HepG2 (cell line): Measurements from ENCODE around the gene SLC25A11. TPM values are rescaled to one million over a fixed set of nuclear protein-coding genes. Genes with fewer than 3 reads are reported as not detected.

Experiments used
- ARNTL ChIP-seq: sonication (generic); formaldehyde crosslinking; IDR thresholded peaks from 2 replicates; pipeline ENCODE4 v1.4.0; 2020; ENCODE audit warnings: mild to moderate bottlenecking, missing genetic modification reagents
- FLYWCH1 ChIP-seq: sonication (generic); formaldehyde crosslinking; IDR thresholded peaks from 2 replicates; pipeline ENCODE4 v1.8.1; 2023; ENCODE audit warnings: mild to moderate bottlenecking, missing genetic modification reagents
- PAF1 ChIP-seq: IDR thresholded peaks from 2 replicates; pipeline ENCODE4 v1.6.1; 2016; ENCODE audit warnings: missing genetic modification reagents, missing compliant biosample characterization
- SALL2 ChIP-seq: sonication (generic); formaldehyde crosslinking; IDR thresholded peaks from 2 replicates; pipeline ENCODE4 v1.8.1; 2023; ENCODE audit warnings: mild to moderate bottlenecking, missing genetic modification reagents, inconsistent platforms
- ZNF17 ChIP-seq: sonication (generic); formaldehyde crosslinking; IDR thresholded peaks from 2 replicates; pipeline ENCODE4 v1.5.0; 2020; ENCODE audit warnings: mild to moderate bottlenecking, missing genetic modification reagents
- ZNF3 ChIP-seq: IDR thresholded peaks from 2 replicates; pipeline ENCODE4 v1.7.0; 2017; ENCODE audit warnings: inconsistent platforms
- ZNF331 ChIP-seq: sonication (generic); formaldehyde crosslinking; IDR thresholded peaks from 2 replicates; pipeline ENCODE4 v1.4.0; 2020; ENCODE audit warnings: missing genetic modification reagents
- ZNF572 ChIP-seq: sonication (generic); formaldehyde crosslinking; IDR thresholded peaks from 2 replicates; pipeline ENCODE4 v1.5.1; 2020; ENCODE audit warnings: mild to moderate bottlenecking, missing genetic modification reagents
- ZNF775 ChIP-seq: sonication (generic); formaldehyde crosslinking; IDR thresholded peaks from 2 replicates; pipeline ENCODE4 v1.4.0; 2020; ENCODE audit warnings: missing genetic modification reagents, mild to moderate bottlenecking, moderate library complexity, borderline replicate concordance
- ZNF777 ChIP-seq: sonication (generic); formaldehyde crosslinking; IDR thresholded peaks from 2 replicates; pipeline ENCODE4 v1.4.0; 2020; ENCODE audit warnings: missing genetic modification reagents
- polyA plus RNA-seq, 8 experiments: library from polyadenylated mRNA; depleted of rRNA in 3 of 8; stranded (reverse) in 7 of 8; unstranded in 1 of 8; fragments of >200 nt; fragmentation: Illumina TruSeq in 4 of 8; extraction: Trizol in 4 of 8; gene quantifications; 2 replicates each; pipeline versions ENCODE4 v1.2.1 to v1.2.3, GENCODE V29; 2011 to 2016; ENCODE audit warnings: low read depth in 4 of 8, missing spikeins in 1 of 8, mixed read lengths in 1 of 8; ENCODE audit not compliant: insufficient read depth in 1 of 8
- total RNA-seq, 5 experiments: library from RNA; depleted of rRNA; stranded (reverse); fragments of >200 nt; fragmentation: Illumina TruSeq; extraction: Trizol; gene quantifications; 2 replicates each; pipeline ENCODE4 v1.2.3, GENCODE V29; 2016; ENCODE audit warnings: low read depth in 1 of 5
- TF ChIP-seq, protein P1 (sequence below): sonication (generic); formaldehyde crosslinking; IDR thresholded peaks from 2 replicates; pipeline ENCODE4 v1.8.0; 2022; ENCODE audit warnings: missing genetic modification reagents, mild to moderate bottlenecking, moderate library complexity, borderline replicate concordance
- TF ChIP-seq, protein P2 (sequence below): sonication (generic); formaldehyde crosslinking; IDR thresholded peaks from 2 replicates; pipeline ENCODE4 v1.4.0; 2020; ENCODE audit warnings: mild to moderate bottlenecking, missing genetic modification reagents
- TF ChIP-seq, protein P3 (sequence below): sonication (generic); formaldehyde crosslinking; IDR thresholded peaks from 2 replicates; pipeline ENCODE4 v1.8.1; 2023; ENCODE audit warnings: missing genetic modification reagents, mild to moderate bottlenecking, borderline replicate concordance
- TF ChIP-seq, protein P4 (sequence below): sonication (generic); formaldehyde crosslinking; IDR thresholded peaks from 2 replicates; pipeline ENCODE4 v1.9.0; 2022; ENCODE audit warnings: low read depth, missing genetic modification reagents
- TF ChIP-seq, protein P5 (sequence below): sonication (generic); formaldehyde crosslinking; IDR thresholded peaks from 2 replicates; pipeline ENCODE4 v1.8.0; 2022; ENCODE audit warnings: low read depth, missing genetic modification reagents
- TF ChIP-seq, protein P6 (sequence below): IDR thresholded peaks from 2 replicates; pipeline ENCODE4 v1.6.1; 2016; ENCODE audit warnings: low read depth, borderline replicate concordance

The SLC25A11 gene
- total and polyA plus RNA-seq, 2 of the 13 experiments (the other 11 are each of a cell fraction or from before 2014, with no cell fraction given): 35.4 to 47.2 TPM

DNA sequence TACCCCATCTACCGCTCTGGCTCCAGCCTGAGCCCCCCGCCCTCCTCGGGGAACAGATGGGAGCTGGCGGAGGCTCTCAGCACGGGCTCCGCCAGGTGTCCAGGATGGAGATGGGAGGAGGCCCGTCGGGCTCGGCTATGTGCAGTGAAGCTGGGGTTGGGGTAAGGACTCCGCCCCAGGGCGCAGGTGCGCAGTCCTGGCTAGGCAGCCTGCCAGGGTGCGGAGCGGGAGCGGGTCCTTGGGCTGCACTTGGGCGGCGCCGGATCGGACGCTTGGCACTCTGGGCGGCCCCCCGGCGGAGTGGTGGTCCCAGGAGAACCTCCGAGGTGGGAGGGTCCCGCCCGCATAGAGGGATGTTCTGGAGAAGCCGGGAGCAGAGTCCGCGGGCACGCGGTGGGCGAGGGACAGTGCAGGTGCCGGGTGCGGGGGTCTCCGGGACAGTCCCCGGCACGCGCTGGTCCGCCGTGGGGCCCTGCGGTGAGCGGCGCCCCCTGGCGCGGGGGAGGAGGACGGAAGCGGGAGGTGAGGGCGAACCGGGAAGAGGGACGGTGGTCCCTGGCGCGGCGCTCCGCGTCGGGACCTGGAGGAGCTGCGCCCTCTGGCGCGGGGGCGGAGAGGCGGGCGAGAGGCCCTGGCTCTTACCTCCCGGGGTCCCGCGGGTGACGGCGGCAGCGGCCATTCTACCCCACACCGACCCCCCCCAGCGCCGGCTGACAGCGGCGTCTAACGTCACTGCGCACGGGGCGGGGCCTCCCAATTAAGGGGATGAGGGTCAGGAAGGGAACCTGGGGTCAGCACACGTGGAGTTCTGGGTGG, 47.3 kb upstream of the SLC25A11 start, which contains the start of gene CAMTA2 (continued):
- TF ChIP-seq, protein P1, sequence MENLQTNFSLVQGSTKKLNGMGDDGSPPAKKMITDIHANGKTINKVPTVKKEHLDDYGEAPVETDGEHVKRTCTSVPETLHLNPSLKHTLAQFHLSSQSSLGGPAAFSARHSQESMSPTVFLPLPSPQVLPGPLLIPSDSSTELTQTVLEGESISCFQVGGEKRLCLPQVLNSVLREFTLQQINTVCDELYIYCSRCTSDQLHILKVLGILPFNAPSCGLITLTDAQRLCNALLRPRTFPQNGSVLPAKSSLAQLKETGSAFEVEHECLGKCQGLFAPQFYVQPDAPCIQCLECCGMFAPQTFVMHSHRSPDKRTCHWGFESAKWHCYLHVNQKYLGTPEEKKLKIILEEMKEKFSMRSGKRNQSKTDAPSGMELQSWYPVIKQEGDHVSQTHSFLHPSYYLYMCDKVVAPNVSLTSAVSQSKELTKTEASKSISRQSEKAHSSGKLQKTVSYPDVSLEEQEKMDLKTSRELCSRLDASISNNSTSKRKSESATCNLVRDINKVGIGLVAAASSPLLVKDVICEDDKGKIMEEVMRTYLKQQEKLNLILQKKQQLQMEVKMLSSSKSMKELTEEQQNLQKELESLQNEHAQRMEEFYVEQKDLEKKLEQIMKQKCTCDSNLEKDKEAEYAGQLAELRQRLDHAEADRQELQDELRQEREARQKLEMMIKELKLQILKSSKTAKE (CRISPR knock-in tag): peak; percentile 33; the same call in 1 of the 2 replicates
- TF ChIP-seq ZNF777 (peak; percentile 52; the same call in 1 of the 2 replicates), ZNF775 (CRISPR knock-in tag) (no peak), ZNF17 (no peak), PAF1 (CRISPR knock-in tag) (no peak), SALL2 (CRISPR knock-in tag) (peak; percentile 96), ARNTL (CRISPR knock-in tag) (no peak), ZNF572 (CRISPR knock-in tag) (no peak), FLYWCH1 (CRISPR knock-in tag) (0 out of 2 replicates have a peak, but pooled peaks have one; percentile 78), ZNF331 (0 out of 2 replicates have a peak, but pooled peaks have one; percentile 67), ZNF3 (CRISPR knock-in tag) (no peak; the same call in 1 of the 2 replicates)
- TF ChIP-seq, protein P2, sequence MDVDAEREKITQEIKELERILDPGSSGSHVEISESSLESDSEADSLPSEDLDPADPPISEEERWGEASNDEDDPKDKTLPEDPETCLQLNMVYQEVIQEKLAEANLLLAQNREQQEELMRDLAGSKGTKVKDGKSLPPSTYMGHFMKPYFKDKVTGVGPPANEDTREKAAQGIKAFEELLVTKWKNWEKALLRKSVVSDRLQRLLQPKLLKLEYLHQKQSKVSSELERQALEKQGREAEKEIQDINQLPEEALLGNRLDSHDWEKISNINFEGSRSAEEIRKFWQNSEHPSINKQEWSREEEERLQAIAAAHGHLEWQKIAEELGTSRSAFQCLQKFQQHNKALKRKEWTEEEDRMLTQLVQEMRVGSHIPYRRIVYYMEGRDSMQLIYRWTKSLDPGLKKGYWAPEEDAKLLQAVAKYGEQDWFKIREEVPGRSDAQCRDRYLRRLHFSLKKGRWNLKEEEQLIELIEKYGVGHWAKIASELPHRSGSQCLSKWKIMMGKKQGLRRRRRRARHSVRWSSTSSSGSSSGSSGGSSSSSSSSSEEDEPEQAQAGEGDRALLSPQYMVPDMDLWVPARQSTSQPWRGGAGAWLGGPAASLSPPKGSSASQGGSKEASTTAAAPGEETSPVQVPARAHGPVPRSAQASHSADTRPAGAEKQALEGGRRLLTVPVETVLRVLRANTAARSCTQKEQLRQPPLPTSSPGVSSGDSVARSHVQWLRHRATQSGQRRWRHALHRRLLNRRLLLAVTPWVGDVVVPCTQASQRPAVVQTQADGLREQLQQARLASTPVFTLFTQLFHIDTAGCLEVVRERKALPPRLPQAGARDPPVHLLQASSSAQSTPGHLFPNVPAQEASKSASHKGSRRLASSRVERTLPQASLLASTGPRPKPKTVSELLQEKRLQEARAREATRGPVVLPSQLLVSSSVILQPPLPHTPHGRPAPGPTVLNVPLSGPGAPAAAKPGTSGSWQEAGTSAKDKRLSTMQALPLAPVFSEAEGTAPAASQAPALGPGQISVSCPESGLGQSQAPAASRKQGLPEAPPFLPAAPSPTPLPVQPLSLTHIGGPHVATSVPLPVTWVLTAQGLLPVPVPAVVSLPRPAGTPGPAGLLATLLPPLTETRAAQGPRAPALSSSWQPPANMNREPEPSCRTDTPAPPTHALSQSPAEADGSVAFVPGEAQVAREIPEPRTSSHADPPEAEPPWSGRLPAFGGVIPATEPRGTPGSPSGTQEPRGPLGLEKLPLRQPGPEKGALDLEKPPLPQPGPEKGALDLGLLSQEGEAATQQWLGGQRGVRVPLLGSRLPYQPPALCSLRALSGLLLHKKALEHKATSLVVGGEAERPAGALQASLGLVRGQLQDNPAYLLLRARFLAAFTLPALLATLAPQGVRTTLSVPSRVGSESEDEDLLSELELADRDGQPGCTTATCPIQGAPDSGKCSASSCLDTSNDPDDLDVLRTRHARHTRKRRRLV (CRISPR knock-in tag): no peak
- TF ChIP-seq, protein P3, sequence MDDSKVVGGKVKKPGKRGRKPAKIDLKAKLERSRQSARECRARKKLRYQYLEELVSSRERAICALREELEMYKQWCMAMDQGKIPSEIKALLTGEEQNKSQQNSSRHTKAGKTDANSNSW (CRISPR knock-in tag): no peak
- TF ChIP-seq, protein P4, sequence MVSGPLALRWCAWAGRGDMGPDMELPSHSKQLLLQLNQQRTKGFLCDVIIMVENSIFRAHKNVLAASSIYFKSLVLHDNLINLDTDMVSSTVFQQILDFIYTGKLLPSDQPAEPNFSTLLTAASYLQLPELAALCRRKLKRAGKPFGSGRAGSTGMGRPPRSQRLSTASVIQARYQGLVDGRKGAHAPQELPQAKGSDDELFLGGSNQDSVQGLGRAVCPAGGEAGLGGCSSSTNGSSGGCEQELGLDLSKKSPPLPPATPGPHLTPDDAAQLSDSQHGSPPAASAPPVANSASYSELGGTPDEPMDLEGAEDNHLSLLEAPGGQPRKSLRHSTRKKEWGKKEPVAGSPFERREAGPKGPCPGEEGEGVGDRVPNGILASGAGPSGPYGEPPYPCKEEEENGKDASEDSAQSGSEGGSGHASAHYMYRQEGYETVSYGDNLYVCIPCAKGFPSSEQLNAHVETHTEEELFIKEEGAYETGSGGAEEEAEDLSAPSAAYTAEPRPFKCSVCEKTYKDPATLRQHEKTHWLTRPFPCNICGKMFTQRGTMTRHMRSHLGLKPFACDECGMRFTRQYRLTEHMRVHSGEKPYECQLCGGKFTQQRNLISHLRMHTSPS (CRISPR knock-in tag): no peak
- TF ChIP-seq, protein P5, sequence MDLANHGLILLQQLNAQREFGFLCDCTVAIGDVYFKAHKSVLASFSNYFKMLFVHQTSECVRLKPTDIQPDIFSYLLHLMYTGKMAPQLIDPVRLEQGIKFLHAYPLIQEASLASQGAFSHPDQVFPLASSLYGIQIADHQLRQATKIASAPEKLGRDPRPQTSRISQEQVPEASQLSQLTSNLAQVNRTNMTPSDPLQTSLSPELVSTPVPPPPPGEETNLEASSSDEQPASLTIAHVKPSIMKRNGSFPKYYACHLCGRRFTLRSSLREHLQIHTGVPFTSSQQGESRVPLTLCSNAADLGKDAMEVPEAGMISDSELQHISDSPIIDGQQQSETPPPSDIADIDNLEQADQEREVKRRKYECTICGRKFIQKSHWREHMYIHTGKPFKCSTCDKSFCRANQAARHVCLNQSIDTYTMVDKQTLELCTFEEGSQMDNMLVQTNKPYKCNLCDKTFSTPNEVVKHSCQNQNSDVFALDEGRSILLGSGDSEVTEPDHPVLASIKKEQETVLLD (CRISPR knock-in tag): peak; percentile 79; the same call in 1 of the 2 replicates
- TF ChIP-seq, protein P6, sequence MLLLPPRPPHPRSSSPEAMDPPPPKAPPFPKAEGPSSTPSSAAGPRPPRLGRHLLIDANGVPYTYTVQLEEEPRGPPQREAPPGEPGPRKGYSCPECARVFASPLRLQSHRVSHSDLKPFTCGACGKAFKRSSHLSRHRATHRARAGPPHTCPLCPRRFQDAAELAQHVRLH (CRISPR knock-in tag): peak; percentile 91; the same call in 1 of the 2 replicates
